SU-DHL-6 (cell line): ENCODE data around the gene FGFR1OP2.

Source experiments
- H2AFZ ChIP-seq: fragments of 200-600 bp; sonication (generic); 2 replicates; pipeline ENCODE4 v1.6.1; 2014; ENCODE audit warnings: low read depth, mild to moderate bottlenecking, moderate library complexity, mixed read lengths, antibody characterized with exemption, low read length; ENCODE audit not compliant: severe bottlenecking
- H3F3A ChIP-seq: fragments of 200-600 bp; shearing (Covaris generic); 2 replicates; pipeline ENCODE4 v1.6.0; 2016; ENCODE audit warnings: antibody characterized with exemption, mild to moderate bottlenecking; ENCODE audit not compliant: insufficient read depth
- H3K27ac ChIP-seq: fragments of 200-600 bp; sonication (generic); 2 replicates; pipeline ENCODE4 v1.5.1; 2016; ENCODE audit warnings: low read depth, mild to moderate bottlenecking, low read length, moderate library complexity, mixed read lengths
- H3K27me3 ChIP-seq: fragments of 200-600 bp; sonication (generic), shearing (Covaris generic); 2 replicates; pipeline ENCODE4 v1.6.0; 2014; ENCODE audit warnings: mild to moderate bottlenecking, low read length
- H3K36me3 ChIP-seq: fragments of 200-600 bp; sonication (generic); 2 replicates; pipeline ENCODE4 v1.6.1; 2014; ENCODE audit warnings: mild to moderate bottlenecking, low read length, mixed read lengths
- H3K4me2 ChIP-seq: fragments of 300-600, 200-600 bp; shearing (Covaris generic), sonication (generic); 2 replicates; pipeline ENCODE4 v1.6.0; 2014; ENCODE audit warnings: low read length, low read depth, mild to moderate bottlenecking; ENCODE audit not compliant: poor library complexity, severe bottlenecking
- H3K4me3 ChIP-seq: fragments of 200-600 bp; sonication (generic); 2 replicates; pipeline ENCODE4 v1.5.1; 2014; ENCODE audit warnings: antibody characterized with exemption, low read length, mild to moderate bottlenecking, mixed read lengths; ENCODE audit not compliant: insufficient read depth, poor library complexity, severe bottlenecking
- H3K79me2 ChIP-seq: fragments of 200-600 bp; sonication (generic); 2 replicates; pipeline ENCODE4 v1.6.1; 2014; ENCODE audit warnings: mild to moderate bottlenecking, low read length, moderate library complexity; ENCODE audit not compliant: insufficient read depth
- H3K9ac ChIP-seq: fragments of 200-600 bp; sonication (generic); 2 replicates; pipeline ENCODE4 v1.7.0; 2014; ENCODE audit warnings: mild to moderate bottlenecking, low read length
- H3K9me2 ChIP-seq: fragments of 200-600 bp; sonication (generic); replicated peaks from 2 replicates; pipeline ENCODE4 v1.6.1; 2014; ENCODE audit warnings: low read length; ENCODE audit not compliant: insufficient read depth
- H3K9me3 ChIP-seq: fragments of 200-600 bp; sonication (generic); 2 replicates; pipeline ENCODE4 v1.6.1; 2014; ENCODE audit warnings: low read length, mixed read lengths; ENCODE audit not compliant: insufficient read depth
- H4K20me1 ChIP-seq: fragments of 200-600 bp; sonication (generic); 2 replicates; pipeline ENCODE4 v1.6.1; 2014; ENCODE audit warnings: low read depth, mild to moderate bottlenecking, antibody characterized with exemption, low read length, moderate library complexity, mixed read lengths
- EZH2phosphoT487 ChIP-seq: fragments of 200-600 bp; sonication (generic), shearing (Covaris generic); conservative IDR thresholded peaks from 2 replicates; pipeline ENCODE4 v1.6.1; 2018; ENCODE audit warnings: mild to moderate bottlenecking, antibody characterized with exemption, low read length, moderate library complexity, mixed read lengths
- TF ChIP-seq, protein P1 (sequence below): fragments of 200-600 bp; sonication (generic); IDR thresholded peaks from one replicate; pipeline ENCODE4 v1.5.1; 2017; ENCODE audit warnings: antibody characterized with exemption, mild to moderate bottlenecking, low read length, moderate library complexity; ENCODE audit not compliant: insufficient read depth, poor library complexity, severe bottlenecking

The FGFR1OP2 gene

GRCh38 chr12:26988703-26989102 is 50.4 kb downstream of the FGFR1OP2 start:
- H3K36me3 ChIP-seq: no peaks in the 10 kb centered on the region
- TF ChIP-seq, protein P1, sequence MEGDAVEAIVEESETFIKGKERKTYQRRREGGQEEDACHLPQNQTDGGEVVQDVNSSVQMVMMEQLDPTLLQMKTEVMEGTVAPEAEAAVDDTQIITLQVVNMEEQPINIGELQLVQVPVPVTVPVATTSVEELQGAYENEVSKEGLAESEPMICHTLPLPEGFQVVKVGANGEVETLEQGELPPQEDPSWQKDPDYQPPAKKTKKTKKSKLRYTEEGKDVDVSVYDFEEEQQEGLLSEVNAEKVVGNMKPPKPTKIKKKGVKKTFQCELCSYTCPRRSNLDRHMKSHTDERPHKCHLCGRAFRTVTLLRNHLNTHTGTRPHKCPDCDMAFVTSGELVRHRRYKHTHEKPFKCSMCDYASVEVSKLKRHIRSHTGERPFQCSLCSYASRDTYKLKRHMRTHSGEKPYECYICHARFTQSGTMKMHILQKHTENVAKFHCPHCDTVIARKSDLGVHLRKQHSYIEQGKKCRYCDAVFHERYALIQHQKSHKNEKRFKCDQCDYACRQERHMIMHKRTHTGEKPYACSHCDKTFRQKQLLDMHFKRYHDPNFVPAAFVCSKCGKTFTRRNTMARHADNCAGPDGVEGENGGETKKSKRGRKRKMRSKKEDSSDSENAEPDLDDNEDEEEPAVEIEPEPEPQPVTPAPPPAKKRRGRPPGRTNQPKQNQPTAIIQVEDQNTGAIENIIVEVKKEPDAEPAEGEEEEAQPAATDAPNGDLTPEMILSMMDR: no peak
- TF ChIP-seq EZH2phosphoT487: no peak

GRCh38 chr12:26989873-26990272 is 51.6 kb downstream of the FGFR1OP2 start:
- TF ChIP-seq, protein P1: no peak
- TF ChIP-seq EZH2phosphoT487: no peak
- Histone ChIP-seq H3K4me3 (no peak overlapping the region), H3K36me3 (no peaks in the 10 kb centered on the region), H3F3A (no peaks in the 10 kb centered on the region), H3K9ac (no peak overlapping the region), H3K9me3 (no peaks in the 10 kb centered on the region), H4K20me1 (no peaks in the 10 kb centered on the region), H2AFZ (no peak overlapping the region), H3K9me2 (no peaks in the 10 kb centered on the region), H3K27ac (no peak overlapping the region), H3K4me2 (no peak overlapping the region), H3K79me2 (no peaks in the 10 kb centered on the region), H3K27me3 (no peaks in the 10 kb centered on the region)

More at GRCh38 chr12:26988703-26989102, 50.4 kb downstream of the FGFR1OP2 start:
- no peak overlapping the region for H3K27ac ChIP-seq
- no peaks in the 10 kb centered on the region for H4K20me1 ChIP-seq
- H3K9ac ChIP-seq: no peak overlapping the region
- H3F3A ChIP-seq: no peaks in the 10 kb centered on the region
- H3K4me3 ChIP-seq: no peak overlapping the region
- no peaks in the 10 kb centered on the region for H3K79me2 ChIP-seq
- H3K4me2 ChIP-seq: no peak overlapping the region
- H3K9me2 ChIP-seq: no peaks in the 10 kb centered on the region
- H2AFZ ChIP-seq: no peak overlapping the region
- no peaks in the 10 kb centered on the region for H3K9me3 ChIP-seq
- H3K27me3 ChIP-seq: no peaks in the 10 kb centered on the region

- Histone ChIP-seq H3K27me3 (no peaks in the 10 kb centered on the region), H3K4me3 (no peak overlapping the region), H3K79me2 (no peaks in the 10 kb centered on the region), H3K36me3 (no peaks in the 10 kb centered on the region; the same call in 1 of the 2 replicates), H3F3A (no peaks in the 10 kb centered on the region), H4K20me1 (no peaks in the 10 kb centered on the region), H3K27ac (no peak overlapping the region), H3K9me3 (no peaks in the 10 kb centered on the region), H3K4me2 (no peak overlapping the region), H3K9me2 (no peaks in the 10 kb centered on the region), H3K9ac (no peak overlapping the region), H2AFZ (no peak overlapping the region)
- TF ChIP-seq, protein P1: no peak
- TF ChIP-seq EZH2phosphoT487: no peak
These were observed 53.6 kb downstream of the FGFR1OP2 start for GRCh38 chr12:26991826-26992225.
